ENCODE results near the gene ENOX1.

Gene ENOX1

DNA sequence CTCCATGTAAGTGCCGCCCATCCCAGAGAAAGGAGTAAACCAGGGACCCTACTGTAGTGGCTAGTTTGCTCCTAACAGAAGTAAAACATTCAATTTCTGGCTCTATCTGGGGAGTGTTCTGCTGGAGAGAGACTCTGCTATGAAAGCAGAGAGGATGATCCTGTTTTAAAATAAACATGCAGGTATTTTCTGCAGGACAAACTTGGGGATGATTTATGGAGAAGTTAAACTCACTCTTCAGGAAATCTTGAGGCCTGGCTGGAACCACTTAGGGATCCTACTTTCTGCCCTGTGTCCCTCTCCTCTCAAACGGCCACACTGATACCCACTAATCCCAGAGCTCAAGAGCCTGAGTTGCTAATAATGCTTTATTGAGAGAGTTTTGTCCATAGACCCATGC is 482.3 kb downstream of the ENOX1 start:
- TF ChIP-seq, protein P1, sequence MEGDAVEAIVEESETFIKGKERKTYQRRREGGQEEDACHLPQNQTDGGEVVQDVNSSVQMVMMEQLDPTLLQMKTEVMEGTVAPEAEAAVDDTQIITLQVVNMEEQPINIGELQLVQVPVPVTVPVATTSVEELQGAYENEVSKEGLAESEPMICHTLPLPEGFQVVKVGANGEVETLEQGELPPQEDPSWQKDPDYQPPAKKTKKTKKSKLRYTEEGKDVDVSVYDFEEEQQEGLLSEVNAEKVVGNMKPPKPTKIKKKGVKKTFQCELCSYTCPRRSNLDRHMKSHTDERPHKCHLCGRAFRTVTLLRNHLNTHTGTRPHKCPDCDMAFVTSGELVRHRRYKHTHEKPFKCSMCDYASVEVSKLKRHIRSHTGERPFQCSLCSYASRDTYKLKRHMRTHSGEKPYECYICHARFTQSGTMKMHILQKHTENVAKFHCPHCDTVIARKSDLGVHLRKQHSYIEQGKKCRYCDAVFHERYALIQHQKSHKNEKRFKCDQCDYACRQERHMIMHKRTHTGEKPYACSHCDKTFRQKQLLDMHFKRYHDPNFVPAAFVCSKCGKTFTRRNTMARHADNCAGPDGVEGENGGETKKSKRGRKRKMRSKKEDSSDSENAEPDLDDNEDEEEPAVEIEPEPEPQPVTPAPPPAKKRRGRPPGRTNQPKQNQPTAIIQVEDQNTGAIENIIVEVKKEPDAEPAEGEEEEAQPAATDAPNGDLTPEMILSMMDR (IDR thresholded peaks at IDR 0.05; ENCODE audit: control insufficient read depth, insufficient read depth, low read depth, low read length, missing control alignments), result no peak
- H3K4me3 ChIP-seq (ENCODE audit: control insufficient read depth, low read depth, low read length), result no peak overlapping the region
- no peak for DNase-seq (ENCODE audit: low read depth)

- H3K4me3 ChIP-seq (ENCODE audit: control insufficient read depth, low read depth, low read length), result no peak overlapping the region
- TF ChIP-seq, protein P1 (IDR thresholded peaks at IDR 0.05; ENCODE audit: control insufficient read depth, insufficient read depth, low read depth, low read length, missing control alignments), result peak; percentile 47
- no peak for DNase-seq (ENCODE audit: low read depth)
These were observed 483.6 kb downstream of the ENOX1 start for GRCh38 chr13:43303033-43303729.

- TF ChIP-seq, protein P1 (IDR thresholded peaks at IDR 0.05; ENCODE audit: control insufficient read depth, insufficient read depth, low read depth, low read length, missing control alignments), result no peak
- H3K4me3 ChIP-seq (ENCODE audit: control insufficient read depth, low read depth, low read length), result no peak overlapping the region
- no peak for DNase-seq (ENCODE audit: low read depth)
These were observed 485.3 kb downstream of the ENOX1 start for GRCh38 chr13:43301346-43301969.

- TF ChIP-seq, protein P1 (IDR thresholded peaks at IDR 0.05; ENCODE audit: control insufficient read depth, insufficient read depth, low read depth, low read length, missing control alignments), result no peak
- DNase-seq (ENCODE audit: low read depth), result peak; percentile 87
- no peak overlapping the region for H3K4me3 ChIP-seq (ENCODE audit: control insufficient read depth, low read depth, low read length)
These were observed 485.9 kb downstream of the ENOX1 start for GRCh38 chr13:43300865-43301264.

DNA sequence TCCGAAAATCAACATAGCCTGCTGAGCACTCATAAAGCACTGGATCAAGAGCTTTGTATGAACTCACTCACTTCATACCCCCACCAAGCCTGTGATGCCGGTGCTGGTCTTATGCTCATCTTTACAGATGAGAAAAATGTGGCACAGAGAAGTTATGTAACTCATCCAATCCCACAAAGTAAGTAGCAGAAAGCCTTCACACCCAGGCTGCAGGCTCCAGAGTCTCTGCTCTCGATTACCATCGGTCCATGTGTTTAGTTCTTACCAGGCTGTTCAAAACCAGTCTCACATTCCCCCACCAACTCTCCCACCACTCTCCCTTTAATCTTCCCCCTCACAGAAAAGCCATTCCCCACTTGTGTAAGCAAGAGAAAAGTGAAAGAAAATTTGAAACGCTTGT is 487.4 kb downstream of the ENOX1 start:
- TF ChIP-seq, protein P1 (IDR thresholded peaks at IDR 0.05; ENCODE audit: control insufficient read depth, insufficient read depth, low read depth, low read length, missing control alignments), result no peak
- no peak for DNase-seq (ENCODE audit: low read depth)
- H3K4me3 ChIP-seq (ENCODE audit: control insufficient read depth, low read depth, low read length), result no peak overlapping the region

DNA sequence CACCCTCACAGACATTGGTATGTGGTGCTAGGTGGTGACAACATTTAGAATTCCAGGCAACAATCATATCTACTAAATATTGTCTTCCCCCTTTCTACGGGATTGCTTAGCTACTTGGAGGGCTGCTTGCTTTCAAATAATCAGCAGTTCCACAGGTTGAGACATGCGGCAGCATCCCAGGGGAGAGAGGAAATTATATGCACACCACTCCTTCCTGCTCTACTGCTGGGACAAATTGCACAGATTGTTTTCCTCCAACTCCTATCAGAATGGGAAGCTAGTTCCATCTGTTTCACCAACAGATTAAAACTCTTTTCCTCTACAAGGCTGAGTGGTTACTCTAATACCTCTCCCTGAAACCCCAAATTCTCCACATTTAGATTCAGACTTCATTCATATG is 488.0 kb downstream of the ENOX1 start:
- no peak overlapping the region for H3K4me3 ChIP-seq (ENCODE audit: control insufficient read depth, low read depth, low read length)
- TF ChIP-seq, protein P1 (IDR thresholded peaks at IDR 0.05; ENCODE audit: control insufficient read depth, insufficient read depth, low read depth, low read length, missing control alignments), result no peak
- no peak for DNase-seq (ENCODE audit: low read depth)

All from AG09309 (cell line).